Limb (tissue), 2 donors: ENCODE data around the gene CHD3.
A peak's percentile ranks its signal among the peaks of the same experiment; 100 is the strongest.

Source experiments
- DNase-seq, 2 donors: peaks; one replicate each; pipeline ENCODE4 v3.0.0-alpha.2; 2016; ENCODE audit errors: extremely low spot score in 2 of 2

Gene CHD3

GRCh38 chr17:7894226-7894625 is 5.6 kb downstream of the CHD3 start:
- DNase-seq, result no peak

DNA sequence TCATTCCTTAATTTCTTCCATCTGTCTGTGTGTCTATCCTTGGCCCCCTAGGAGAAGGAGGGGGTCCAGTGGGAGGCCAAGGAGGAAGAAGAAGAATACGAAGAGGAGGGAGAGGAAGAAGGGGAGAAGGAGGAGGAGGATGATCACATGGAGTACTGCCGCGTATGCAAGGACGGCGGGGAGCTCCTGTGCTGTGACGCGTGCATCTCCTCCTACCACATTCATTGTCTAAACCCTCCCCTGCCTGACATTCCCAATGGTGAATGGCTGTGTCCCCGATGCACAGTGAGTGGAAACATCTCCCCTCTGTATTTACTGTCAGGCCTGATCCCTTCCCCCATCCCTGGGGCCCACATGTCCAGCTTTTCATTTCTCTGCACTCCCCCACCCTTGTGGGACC is 6.3 kb downstream of the CHD3 start:
- no peak for DNase-seq

DNA sequence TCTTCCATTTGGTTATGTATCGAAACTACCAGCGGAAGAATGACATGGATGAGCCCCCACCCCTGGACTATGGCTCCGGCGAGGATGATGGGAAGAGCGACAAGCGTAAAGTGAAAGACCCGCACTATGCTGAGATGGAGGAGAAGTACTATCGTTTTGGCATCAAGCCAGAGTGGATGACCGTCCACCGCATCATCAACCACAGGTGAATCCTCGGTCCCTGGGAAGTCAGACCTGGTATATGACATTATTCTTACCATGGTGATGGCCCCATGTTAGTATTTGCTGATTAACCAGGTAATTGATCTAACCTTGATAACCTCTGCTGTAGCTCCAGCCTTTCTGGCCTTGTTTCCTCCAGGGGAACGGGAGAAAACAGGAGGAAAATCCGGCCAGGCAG is 8.5 kb downstream of the CHD3 start:
- DNase-seq, result peak in 1 of 2 donors; percentile 14

- no peak for DNase-seq
These were observed 9.2 kb downstream of the CHD3 start for GRCh38 chr17:7897773-7898172.

DNA sequence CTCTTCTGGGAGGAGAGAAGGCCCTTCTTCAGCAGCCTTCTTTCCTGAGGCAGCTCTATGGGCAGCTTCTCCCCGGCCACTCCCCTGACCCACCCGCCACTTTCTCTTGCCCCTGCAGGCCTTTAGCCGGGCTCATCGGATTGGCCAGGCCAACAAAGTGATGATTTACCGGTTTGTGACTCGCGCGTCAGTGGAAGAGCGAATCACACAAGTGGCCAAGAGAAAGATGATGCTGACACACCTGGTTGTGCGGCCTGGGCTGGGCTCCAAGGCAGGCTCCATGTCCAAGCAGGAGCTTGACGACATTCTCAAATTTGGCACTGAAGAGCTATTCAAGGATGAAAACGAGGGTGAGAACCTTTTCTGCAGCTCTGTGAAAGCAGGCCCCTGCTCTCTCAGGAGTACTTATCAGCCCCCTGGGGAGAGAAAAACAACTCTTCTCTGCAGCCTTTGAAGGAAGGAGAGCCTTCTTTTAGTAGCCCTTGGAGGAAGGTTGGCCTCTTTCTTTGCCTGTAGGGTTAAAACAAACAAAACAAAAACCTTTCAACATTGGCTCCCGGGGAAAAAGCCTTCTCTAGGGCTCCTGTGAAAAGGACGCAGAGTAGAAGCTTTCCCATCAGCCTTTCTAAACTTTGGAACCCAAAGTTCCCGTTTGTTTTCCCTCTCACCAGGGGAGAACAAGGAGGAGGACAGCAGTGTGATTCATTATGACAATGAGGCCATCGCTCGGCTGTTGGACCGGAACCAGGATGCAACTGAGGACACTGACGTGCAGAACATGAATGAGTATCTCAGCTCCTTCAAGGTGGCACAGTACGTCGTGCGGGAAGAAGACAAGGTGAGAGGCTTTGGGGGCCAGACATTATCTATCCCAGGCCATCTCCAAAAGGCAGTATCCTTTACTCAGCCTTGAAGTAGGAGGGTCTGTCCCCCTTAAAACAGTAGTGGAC is 14.8 kb downstream of the CHD3 start:
- DNase-seq, result no peak

GRCh38 chr17:7909089-7909488 is 20.5 kb downstream of the CHD3 start:
- no peak for DNase-seq

- no peak for DNase-seq
These were observed 21.7 kb downstream of the CHD3 start for GRCh38 chr17:7910281-7910680.

DNA sequence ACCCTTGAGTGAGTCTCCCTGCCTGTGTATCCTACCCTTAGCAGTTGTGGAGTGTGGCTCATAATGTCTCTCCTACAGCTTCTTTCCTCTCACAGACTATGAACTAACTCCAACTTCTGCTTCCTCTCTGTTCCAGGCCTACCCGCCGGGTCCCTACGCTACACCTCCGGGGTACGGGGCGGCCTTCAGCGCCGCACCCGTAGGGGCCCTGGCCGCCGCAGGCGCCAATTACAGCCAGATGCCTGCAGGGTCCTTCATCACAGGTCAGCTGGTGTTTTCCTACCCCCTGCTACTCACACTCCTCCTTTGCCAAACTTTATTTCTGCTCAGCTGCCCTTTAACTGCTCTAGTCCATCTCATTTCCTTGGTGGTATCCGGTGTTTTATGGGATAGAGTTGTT is 22.1 kb downstream of the CHD3 start:
- no peak for DNase-seq

DNA sequence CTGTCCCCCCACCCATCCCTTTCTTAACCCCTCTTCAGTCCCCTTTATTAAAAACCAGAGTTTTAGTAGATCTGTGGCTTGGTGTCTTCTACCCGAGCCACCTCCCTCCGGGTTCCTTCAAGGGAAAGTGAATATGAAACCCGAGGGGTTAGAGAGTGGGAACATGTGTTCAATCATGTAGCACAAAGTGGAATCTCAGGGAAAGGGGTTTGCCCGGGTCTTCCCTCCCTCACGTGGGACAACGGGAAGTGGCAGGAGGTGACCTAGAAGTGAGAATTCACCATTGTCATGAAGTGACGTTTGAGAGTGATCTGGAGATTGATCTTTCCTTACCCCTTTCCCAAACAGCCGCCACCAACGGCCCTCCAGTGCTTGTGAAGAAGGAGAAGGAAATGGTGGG is 22.5 kb downstream of the CHD3 start:
- no peak for DNase-seq

DNA sequence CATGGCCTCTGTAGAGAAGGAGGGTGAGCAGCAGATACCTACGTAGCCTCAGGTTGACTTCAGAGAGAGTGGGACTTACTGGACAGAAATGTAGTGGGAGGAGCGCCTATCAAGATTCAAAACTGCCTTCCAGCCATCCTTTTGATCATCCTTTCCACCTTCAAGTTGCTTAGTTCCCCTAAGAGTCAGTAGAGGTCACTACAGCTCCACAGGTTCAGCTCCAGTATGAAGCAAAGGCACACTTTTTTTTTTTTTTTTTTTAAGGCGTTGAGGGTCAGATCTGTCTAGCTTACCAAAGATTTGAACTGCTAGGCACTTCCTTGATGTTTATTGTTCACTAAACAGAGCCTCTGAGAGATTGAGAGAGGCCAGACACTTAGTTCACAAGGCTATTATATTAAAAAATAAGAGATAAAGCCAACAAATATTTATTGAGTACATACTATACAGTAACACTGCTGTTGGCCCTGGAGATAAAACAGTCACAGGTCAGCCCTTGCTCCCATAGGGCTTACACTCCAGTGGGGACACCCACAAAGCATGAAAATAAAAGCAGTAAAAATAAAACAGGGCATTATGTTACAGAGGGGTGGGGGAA is 24.4 kb downstream of the CHD3 start:
- peak in 1 of 2 donors; percentile 60 for DNase-seq

GRCh38 chr17:7915179-7915610 is 26.6 kb downstream of the CHD3 start:
- DNase-seq, result peak in 1 of 2 donors; percentile 5

DNA sequence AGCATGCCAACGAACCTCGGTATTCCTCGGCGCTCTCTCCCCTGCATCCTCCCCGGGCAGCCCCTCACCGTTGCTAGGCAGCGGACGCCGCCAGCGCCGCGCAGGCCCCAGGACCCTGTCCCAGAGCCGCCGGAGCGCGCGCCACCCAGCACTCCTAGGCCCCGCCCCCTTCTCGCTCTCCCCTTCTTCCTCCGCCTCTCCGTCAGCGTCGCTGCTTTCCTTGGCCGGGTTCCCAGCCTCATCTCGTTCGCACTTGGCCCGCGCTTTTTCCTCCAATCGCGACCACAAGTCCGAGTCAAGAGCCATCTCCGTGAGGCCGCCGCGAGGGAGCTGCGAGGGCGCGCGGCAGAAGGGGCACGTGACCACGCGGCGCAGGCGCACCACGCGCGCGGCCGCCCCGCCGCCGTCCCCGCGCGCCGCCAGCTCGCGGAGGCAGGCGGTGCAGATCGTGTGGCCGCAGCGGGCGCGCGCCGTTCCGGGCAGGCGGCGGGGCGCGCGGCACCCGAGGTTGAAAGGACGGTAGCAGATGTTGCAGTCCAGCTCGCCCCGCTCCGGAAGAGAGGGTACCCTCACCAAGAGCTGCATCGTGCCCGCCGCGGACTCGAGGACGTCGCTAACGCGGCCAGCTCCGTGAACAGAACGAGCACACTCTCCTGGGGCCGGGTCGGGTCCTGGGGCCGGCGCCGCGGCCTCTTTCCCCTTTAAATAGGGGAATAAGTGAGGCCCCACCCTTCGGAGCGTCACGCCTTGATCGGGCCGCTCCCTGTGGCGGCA is 27.2 kb downstream of the CHD3 start, which contains the start of gene RNF227:
Gene RNF227, minus strand, starts transcription at position 679 of the 774 bp plus-strand sequence. Its CDS starts 94 bp downstream, at position 585.
- peak; percentile 97 to 98 for DNase-seq

DNA sequence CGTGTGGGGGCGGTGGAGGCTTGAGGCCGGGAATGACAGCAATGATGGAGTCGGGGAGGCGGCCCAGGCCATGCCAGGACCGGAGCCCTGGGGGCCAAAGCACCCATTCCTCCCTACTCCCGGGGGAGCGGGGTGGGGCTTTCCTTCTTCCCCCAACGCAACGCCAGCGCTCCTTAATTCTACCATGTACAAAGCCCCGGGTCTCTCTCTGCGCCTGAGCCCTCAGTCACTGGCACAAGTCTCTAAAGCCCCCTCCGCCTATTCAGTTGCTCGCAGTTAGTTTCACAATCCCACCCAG is 27.7 kb downstream of the CHD3 start:
- no peak for DNase-seq

DNA sequence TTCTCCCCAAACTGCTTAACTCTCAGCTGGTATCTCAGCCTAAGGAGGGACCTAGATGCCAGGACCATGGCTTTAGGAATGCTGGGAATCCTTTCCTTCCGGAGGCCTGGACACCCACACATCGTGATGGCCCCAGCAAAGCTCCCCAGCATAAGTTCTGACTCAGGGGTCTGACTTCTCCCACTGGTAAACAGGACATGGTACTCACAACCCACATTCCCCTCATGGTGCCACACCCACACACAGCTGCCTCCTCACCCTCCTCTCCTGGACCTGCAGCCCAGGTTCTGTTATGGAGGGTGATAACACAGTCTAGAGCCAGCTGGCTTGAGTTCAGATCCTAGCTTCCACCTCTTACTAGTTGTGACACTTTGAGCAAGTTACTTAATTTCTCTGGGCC is 28.2 kb downstream of the CHD3 start:
- DNase-seq, result no peak

GRCh38 chr17:7922269-7922844 is 33.8 kb downstream of the CHD3 start:
- DNase-seq, result peak in 1 of 2 donors; percentile 16

GRCh38 chr17:7922845-7923628 is 34.4 kb downstream of the CHD3 start:
- DNase-seq, result peak; percentile 92 to 94

- DNase-seq, result no peak
These were observed 39.0 kb downstream of the CHD3 start for GRCh38 chr17:7927596-7927995.

DNA sequence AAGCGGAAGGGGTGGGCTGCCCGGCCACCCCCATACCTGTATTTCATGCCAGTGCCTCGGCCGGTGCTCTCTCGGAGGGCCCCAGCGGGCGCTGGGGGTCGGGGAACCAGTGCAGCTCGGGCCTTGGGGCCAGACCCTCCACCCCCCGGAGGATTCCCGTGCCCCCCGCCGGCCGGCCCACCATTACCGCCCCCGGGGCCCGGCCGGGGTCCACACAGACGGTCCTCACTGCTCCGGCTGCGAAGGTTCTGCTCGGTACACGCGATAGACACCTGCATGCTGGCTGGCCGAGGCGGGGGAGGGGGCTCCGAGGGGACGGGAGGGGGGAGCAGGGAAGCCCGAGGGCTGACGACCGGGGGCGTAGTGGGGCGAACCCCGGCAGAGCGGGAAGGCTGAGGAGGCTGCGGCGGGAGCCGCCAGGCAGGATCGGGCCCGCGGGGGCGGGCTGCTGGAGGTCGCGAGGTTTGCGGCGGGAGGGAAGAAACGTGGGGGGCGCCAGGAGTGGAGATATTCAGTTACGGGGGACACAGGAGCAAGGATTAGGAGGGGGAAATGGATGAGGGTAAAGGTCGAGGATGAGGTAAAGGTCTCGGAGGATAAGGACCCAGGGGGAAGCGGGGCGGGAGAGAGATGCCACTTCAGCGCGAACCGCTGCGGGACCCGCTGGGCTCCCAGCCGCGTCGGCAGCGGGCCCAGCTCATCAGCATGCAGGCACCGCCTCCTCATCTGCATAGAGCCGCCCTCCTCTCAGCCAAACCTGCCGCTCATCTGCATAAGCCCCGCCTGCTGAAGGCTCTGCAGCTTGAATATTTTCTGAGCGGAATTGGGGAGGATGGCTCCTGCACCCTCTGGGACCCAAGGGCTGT is 40.8 kb downstream of the CHD3 start, which contains the start of gene KCNAB3:
Gene KCNAB3, minus strand, starts transcription at position 699 of the 866 bp plus-strand sequence. Its CDS starts 421 bp downstream, at position 278.
- DNase-seq, result peak; percentile 83 to 86

GRCh38 chr17:7930841-7931631 is 42.4 kb downstream of the CHD3 start:
- no peak for DNase-seq
